Measurements from ENCODE around the gene CAMK1D. TPM values are rescaled to one million over a fixed set of nuclear protein-coding genes. Genes with fewer than 3 reads are reported as not detected.

Gene CAMK1D
- total RNA-seq, 1 donor from 2014 or later = 6.5 TPM

GRCh38 chr10:12643279-12643678, 293.9 kb downstream of the CAMK1D start:
- no peak for DNase-seq (ENCODE audit: low read depth, low spot score)

GRCh38 chr10:12644380-12645144, 295.2 kb downstream of the CAMK1D start:
- no peak for DNase-seq (ENCODE audit: low read depth, low spot score)
- Mint-ChIP-seq H3K36me3 (ENCODE audit: low read depth) (no peaks in the 10 kb centered on the region), H3K4me1 (no peaks in the 10 kb centered on the region), H3K9me3 (no peaks in the 10 kb centered on the region), H3K27me3 (ENCODE audit: low read depth) (no peaks in the 10 kb centered on the region), H3K27ac (ENCODE audit: unreplicated experiment) (no peak overlapping the region), H3K4me3 (no peak overlapping the region)
- TF ChIP-seq CTCF (conservative IDR thresholded peaks at IDR 0.05) = no peak

More at GRCh38 chr10:12643279-12643678, 293.9 kb downstream of the CAMK1D start:
- Mint-ChIP-seq H3K4me3 (no peak overlapping the region), H3K27ac (ENCODE audit: unreplicated experiment) (no peak overlapping the region), H3K9me3 (no peaks in the 10 kb centered on the region), H3K4me1 (peaks cover 7% of the 10 kb centered on the region), H3K36me3 (ENCODE audit: low read depth) (no peaks in the 10 kb centered on the region), H3K27me3 (ENCODE audit: low read depth) (no peaks in the 10 kb centered on the region)
- TF ChIP-seq CTCF (conservative IDR thresholded peaks at IDR 0.05) = no peak

- Mint-ChIP-seq H3K4me1 (no peaks in the 10 kb centered on the region), H3K27me3 (ENCODE audit: low read depth) (no peaks in the 10 kb centered on the region), H3K36me3 (ENCODE audit: low read depth) (no peaks in the 10 kb centered on the region), H3K27ac (ENCODE audit: unreplicated experiment) (no peak overlapping the region), H3K9me3 (no peaks in the 10 kb centered on the region), H3K4me3 (no peak overlapping the region)
- TF ChIP-seq CTCF (conservative IDR thresholded peaks at IDR 0.05) = no peak
- DNase-seq (ENCODE audit: low read depth, low spot score) = no peak
Observed at GRCh38 chr10:12645449-12645848, 296.1 kb downstream of the CAMK1D start.

GRCh38 chr10:12649012-12649584, 299.8 kb downstream of the CAMK1D start:
- DNase-seq (ENCODE audit: low read depth, low spot score) = no peak
- no peak overlapping the region for H3K4me3 Mint-ChIP-seq

GRCh38 chr10:12650122-12650521, 300.8 kb downstream of the CAMK1D start:
- H3K27me3 Mint-ChIP-seq (ENCODE audit: low read depth) = no peaks in the 10 kb centered on the region
- H3K9me3 Mint-ChIP-seq = peaks cover 3% of the 10 kb centered on the region
- H3K36me3 Mint-ChIP-seq (ENCODE audit: low read depth) = no peaks in the 10 kb centered on the region
- H3K4me3 Mint-ChIP-seq = no peak overlapping the region
- no peak for DNase-seq (ENCODE audit: low read depth, low spot score)
- no peaks in the 10 kb centered on the region for H3K4me1 Mint-ChIP-seq
- no peak for TF ChIP-seq CTCF (conservative IDR thresholded peaks at IDR 0.05)
- H3K27ac Mint-ChIP-seq (ENCODE audit: unreplicated experiment) = no peak overlapping the region

More at GRCh38 chr10:12649012-12649584, 299.8 kb downstream of the CAMK1D start:
- peaks cover 3% of the 10 kb centered on the region for H3K9me3 Mint-ChIP-seq
- H3K27me3 Mint-ChIP-seq (ENCODE audit: low read depth) = no peaks in the 10 kb centered on the region
- no peaks in the 10 kb centered on the region for H3K36me3 Mint-ChIP-seq (ENCODE audit: low read depth)
- TF ChIP-seq CTCF (conservative IDR thresholded peaks at IDR 0.05) = no peak
- no peaks in the 10 kb centered on the region for H3K4me1 Mint-ChIP-seq
- H3K27ac Mint-ChIP-seq (ENCODE audit: unreplicated experiment) = no peak overlapping the region

All from neural crest cell (in vitro differentiated cells).